OCI-LY3 (cell line): ENCODE results near the gene CAMK1D.
"Not testable (repeated sequence)": the region's sequence is repeated elsewhere in the genome, so short reads cannot be mapped to it uniquely, and the experiment has no call there.

Experiments used
- H2AFZ ChIP-seq: fragments of 200-600, 300-600 bp; shearing (Covaris generic); 2 replicates; pipeline ENCODE4 v1.6.0; 2014; ENCODE audit warnings: antibody characterized with exemption, low read depth, low read length
- H3K27ac ChIP-seq: fragments of 200-600, 300-600 bp; sonication (generic); 2 replicates; pipeline ENCODE4 v1.5.1; 2014; ENCODE audit warnings: mild to moderate bottlenecking, low read length, moderate library complexity, mixed read lengths
- H3K27me3 ChIP-seq: fragments of 200-600, 300-600 bp; sonication (generic); 2 replicates; pipeline ENCODE4 v1.6.1; 2014; ENCODE audit warnings: low read depth, low read length, mixed read lengths
- H3K36me3 ChIP-seq: fragments of 200-600, 300-600 bp; sonication (generic); replicated peaks from 2 replicates; pipeline ENCODE3; 2014; ENCODE audit warnings: low read depth, low read length, mixed read lengths
- H3K4me1 ChIP-seq: fragments of 300-600, 200-600 bp; sonication (generic); 2 replicates; pipeline ENCODE4 v1.6.1; 2014; ENCODE audit warnings: low read length, mixed read lengths
- H3K4me2 ChIP-seq: fragments of 200-600, 300-600 bp; sonication (generic); 2 replicates; pipeline ENCODE4 v1.6.1; 2014; ENCODE audit warnings: low read length, mixed read lengths
- H3K4me3 ChIP-seq: fragments of 300-600, 200-600 bp; sonication (generic); 2 replicates; pipeline ENCODE4 v1.5.1; 2014; ENCODE audit warnings: antibody characterized with exemption, mild to moderate bottlenecking, low read length, moderate library complexity
- H3K79me2 ChIP-seq: fragments of 300-600, 200-600 bp; shearing (Covaris generic); 2 replicates; pipeline ENCODE4 v1.6.1; 2014; ENCODE audit warnings: mild to moderate bottlenecking, low read length, mixed read lengths
- H3K9ac ChIP-seq: fragments of 300-600, 200-600 bp; shearing (Covaris generic); 2 replicates; pipeline ENCODE4 v1.6.0; 2014; ENCODE audit warnings: mild to moderate bottlenecking, low read length, moderate library complexity
- H3K9me3 ChIP-seq: fragments of 200-600, 300-600 bp; shearing (Covaris generic); 2 replicates; pipeline ENCODE4 v1.6.1; 2014; ENCODE audit warnings: low read length, mixed read lengths; ENCODE audit not compliant: insufficient read depth
- H4K20me1 ChIP-seq: fragments of 200-600, 300-600 bp; sonication (generic); 2 replicates; pipeline ENCODE4 v1.6.1; 2016; ENCODE audit warnings: low read length, mixed read lengths; ENCODE audit not compliant: insufficient read depth
- EZH2phosphoT487 ChIP-seq: fragments of 200-600 bp; shearing (Covaris generic); IDR thresholded peaks from 2 replicates; pipeline ENCODE4 v1.6.1; 2018; ENCODE audit warnings: antibody characterized with exemption, mixed run types, low read depth
- TF ChIP-seq, protein P1 (sequence below): fragments of 200-600, 300-600 bp; sonication (generic); IDR thresholded peaks from 2 replicates; pipeline ENCODE4 v1.5.1; 2014; ENCODE audit warnings: antibody characterized with exemption, low read length, low read depth

CAMK1D gene

DNA sequence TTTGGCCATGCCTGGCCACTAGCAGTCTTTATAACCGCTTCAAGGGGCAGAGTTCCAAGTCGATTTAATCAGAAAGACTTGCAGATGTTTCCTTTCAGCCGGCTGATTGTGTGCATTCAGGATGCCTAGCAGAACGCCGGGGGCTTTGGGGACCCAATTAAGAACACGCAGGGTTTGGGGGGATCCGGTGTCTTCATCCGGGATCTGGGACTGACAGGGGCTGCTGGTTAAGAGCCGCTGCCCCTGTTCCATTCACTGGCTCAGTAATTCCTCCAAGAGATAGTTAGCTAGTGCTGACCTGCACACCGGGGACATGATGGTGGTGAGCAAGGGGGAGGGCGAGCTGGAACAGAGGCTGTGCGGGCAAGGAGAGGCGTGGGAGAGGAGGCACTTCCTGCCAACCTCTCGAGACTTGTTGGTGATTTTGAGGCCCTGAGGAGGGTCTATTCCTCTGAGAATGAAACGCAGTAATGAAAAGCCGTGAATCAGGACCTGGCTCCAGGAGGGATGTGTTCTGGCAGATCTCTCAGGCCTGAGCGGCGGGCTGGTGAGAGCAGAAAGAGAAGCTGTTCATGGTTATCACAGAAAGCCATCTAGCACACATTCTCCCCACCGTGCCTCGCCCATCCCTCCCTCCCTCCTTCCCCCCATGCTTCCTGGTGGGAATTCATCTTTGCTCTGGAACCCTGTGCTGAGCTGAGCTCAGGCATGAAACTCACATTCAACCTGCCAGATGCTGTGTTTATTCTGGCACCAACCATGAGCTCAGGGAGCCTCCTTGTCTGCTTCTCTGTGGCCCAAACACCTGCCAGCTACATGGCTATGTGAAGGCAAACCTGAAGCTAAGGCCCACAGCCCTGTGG is 500.2 kb downstream of the CAMK1D start:
- no peak for TF ChIP-seq EZH2phosphoT487
- TF ChIP-seq, protein P1, sequence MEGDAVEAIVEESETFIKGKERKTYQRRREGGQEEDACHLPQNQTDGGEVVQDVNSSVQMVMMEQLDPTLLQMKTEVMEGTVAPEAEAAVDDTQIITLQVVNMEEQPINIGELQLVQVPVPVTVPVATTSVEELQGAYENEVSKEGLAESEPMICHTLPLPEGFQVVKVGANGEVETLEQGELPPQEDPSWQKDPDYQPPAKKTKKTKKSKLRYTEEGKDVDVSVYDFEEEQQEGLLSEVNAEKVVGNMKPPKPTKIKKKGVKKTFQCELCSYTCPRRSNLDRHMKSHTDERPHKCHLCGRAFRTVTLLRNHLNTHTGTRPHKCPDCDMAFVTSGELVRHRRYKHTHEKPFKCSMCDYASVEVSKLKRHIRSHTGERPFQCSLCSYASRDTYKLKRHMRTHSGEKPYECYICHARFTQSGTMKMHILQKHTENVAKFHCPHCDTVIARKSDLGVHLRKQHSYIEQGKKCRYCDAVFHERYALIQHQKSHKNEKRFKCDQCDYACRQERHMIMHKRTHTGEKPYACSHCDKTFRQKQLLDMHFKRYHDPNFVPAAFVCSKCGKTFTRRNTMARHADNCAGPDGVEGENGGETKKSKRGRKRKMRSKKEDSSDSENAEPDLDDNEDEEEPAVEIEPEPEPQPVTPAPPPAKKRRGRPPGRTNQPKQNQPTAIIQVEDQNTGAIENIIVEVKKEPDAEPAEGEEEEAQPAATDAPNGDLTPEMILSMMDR = no peak
- Histone ChIP-seq H3K27ac (no peak overlapping the region), H3K9me3 (no peaks in the 10 kb centered on the region), H3K4me3 (no peak overlapping the region), H3K79me2 (no peaks in the 10 kb centered on the region), H2AFZ (no peak overlapping the region), H3K4me1 (no peaks in the 10 kb centered on the region), H3K9ac (no peak overlapping the region), H3K4me2 (no peak overlapping the region), H4K20me1 (no peaks in the 10 kb centered on the region), H3K27me3 (no peaks in the 10 kb centered on the region), H3K36me3 (no peaks in the 10 kb centered on the region)

DNA sequence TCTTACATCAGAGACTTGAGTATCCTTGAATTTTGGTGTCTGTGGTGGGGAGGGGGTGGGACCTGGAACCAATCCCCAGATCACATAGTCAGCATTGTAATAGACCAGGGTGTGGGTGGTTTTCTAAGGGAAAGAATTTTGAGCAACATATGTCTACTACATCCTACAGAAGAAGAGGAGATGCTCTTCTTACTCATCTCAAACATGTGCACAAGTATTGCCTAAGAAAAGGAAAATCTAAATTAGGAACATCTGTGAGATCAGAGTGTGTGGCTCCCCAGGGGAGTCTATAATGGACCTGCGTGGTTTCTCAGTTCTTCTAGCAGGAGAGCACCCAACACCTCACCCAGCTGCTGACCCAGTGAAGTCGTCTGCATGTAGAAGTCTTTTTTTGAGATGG is 503.3 kb downstream of the CAMK1D start:
- Histone ChIP-seq H3K4me2 (no peak overlapping the region), H3K4me3 (no peak overlapping the region), H3K9me3 (no peaks in the 10 kb centered on the region), H3K79me2 (no peaks in the 10 kb centered on the region), H4K20me1 (no peaks in the 10 kb centered on the region), H3K4me1 (no peaks in the 10 kb centered on the region), H3K27ac (no peak overlapping the region), H2AFZ (no peak overlapping the region), H3K9ac (no peak overlapping the region), H3K36me3 (no peaks in the 10 kb centered on the region), H3K27me3 (no peaks in the 10 kb centered on the region)
- no peak for TF ChIP-seq EZH2phosphoT487
- TF ChIP-seq, protein P1 = no peak

DNA sequence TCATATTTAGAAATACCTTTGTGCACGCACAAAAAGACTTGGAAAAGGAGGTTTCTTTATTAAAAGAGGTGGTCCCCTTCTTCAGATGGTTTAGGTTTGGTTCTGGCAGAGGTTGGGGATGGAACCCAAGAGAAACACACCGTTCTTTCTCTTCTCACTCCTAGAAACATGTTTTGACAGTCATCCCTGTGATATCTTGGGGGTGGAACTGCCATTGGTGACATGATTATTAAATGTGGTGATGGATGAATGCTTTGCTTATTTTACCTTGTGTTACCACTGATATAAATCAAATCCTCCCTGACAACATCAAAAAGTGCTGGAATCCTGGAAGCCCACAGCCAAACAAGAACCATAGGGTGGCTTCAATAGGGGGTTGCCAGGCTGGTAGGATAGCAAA is 505.6 kb downstream of the CAMK1D start:
- Histone ChIP-seq H3K9me3 (no peaks in the 10 kb centered on the region), H3K36me3 (no peaks in the 10 kb centered on the region), H3K4me2 (no peak overlapping the region), H3K79me2 (no peaks in the 10 kb centered on the region), H2AFZ (no peak overlapping the region), H3K9ac (no peak overlapping the region), H4K20me1 (no peaks in the 10 kb centered on the region), H3K4me3 (no peak overlapping the region), H3K4me1 (no peaks in the 10 kb centered on the region), H3K27ac (no peak overlapping the region), H3K27me3 (no peaks in the 10 kb centered on the region)
- TF ChIP-seq EZH2phosphoT487 = no peak
- TF ChIP-seq, protein P1 = no peak

DNA sequence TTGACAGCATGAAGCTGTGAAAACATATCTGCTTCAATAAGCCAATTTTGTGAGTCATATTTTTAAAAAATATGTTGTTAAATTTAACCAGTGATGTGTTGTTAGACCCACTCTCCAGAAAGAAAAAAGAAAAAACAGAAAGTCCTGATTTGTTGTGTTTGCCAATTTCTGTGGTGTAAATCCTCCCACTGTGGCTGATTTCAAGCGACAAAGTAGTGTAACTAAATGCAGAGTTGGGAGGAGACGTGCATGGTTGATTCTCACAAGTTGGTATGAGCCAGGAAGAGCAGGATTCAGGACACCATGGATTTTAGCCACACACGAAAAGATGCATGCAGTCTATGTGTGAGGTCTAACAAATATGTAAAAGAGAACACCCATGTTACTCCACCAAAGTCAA is 513.1 kb downstream of the CAMK1D start:
- H3K27ac ChIP-seq = no peak overlapping the region
- no peaks in the 10 kb centered on the region for H3K27me3 ChIP-seq
- no peaks in the 10 kb centered on the region for H3K79me2 ChIP-seq
- no peaks in the 10 kb centered on the region for H3K36me3 ChIP-seq
- H2AFZ ChIP-seq = no peak overlapping the region
- no peak overlapping the region for H3K4me3 ChIP-seq
- no peaks in the 10 kb centered on the region for H3K4me1 ChIP-seq
- TF ChIP-seq EZH2phosphoT487 = no peak
- TF ChIP-seq, protein P1 = no peak
- H3K4me2 ChIP-seq = no peak overlapping the region
- H4K20me1 ChIP-seq = no peaks in the 10 kb centered on the region
- no peak overlapping the region for H3K9ac ChIP-seq
- no peaks in the 10 kb centered on the region for H3K9me3 ChIP-seq

DNA sequence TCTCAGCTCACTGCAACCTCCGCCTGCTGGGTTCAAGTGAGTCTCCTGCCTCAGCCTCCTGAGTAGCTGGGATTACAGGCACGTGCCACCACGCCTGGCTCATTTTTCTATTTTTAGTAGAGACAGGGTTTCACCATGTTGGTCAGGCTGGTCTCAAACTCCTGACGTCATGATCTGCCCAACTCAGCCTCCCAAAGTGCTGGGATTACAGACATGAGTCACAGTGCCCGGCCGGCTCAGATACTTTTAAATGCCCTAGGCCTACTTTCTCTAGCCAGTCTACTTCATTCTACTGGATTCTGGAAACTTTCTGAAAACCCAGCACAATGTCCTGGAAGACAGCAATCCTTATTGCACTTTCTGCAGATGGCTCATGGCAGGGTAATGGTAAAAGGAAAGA is 516.2 kb downstream of the CAMK1D start:
- H2AFZ ChIP-seq, H3K9ac ChIP-seq, H3K4me1 ChIP-seq, H3K79me2 ChIP-seq, H3K4me3 ChIP-seq, H3K27me3 ChIP-seq, H3K27ac ChIP-seq, H3K36me3 ChIP-seq, H3K4me2 ChIP-seq, H3K9me3 ChIP-seq, H4K20me1 ChIP-seq: not testable (repeated sequence)
